Common myeloid progenitor, CD34-positive (primary cell): ENCODE results near the gene SMOC1.

Experiments
- CTCF ChIA-PET: fragments of 350-600 bp; sonication (Branson Sonifier 250); formaldehyde crosslinking; loops from one replicate; lab custom pipeline; 2021; ENCODE audit warnings: antibody characterized with exemption; lab: Charles Lee
- POLR2A ChIA-PET: fragments of 350-600 bp; sonication (Branson Sonifier 250); formaldehyde crosslinking; loops from one replicate; lab custom pipeline; 2021; ENCODE audit warnings: antibody characterized with exemption; lab: Charles Lee
- DNase-seq, 3 donors: peaks; one replicate each; pipeline versions ENCODE4 v3.0.0 to v3.0.0-alpha.2; 2013
- H3K27ac ChIP-seq, 2 experiments: 1 replicate in 1 of 2; 2 replicates in 1 of 2; pipeline ENCODE4 v1.7.0; 2013; ENCODE audit warnings: inconsistent platforms in 2 of 2, low read length in 2 of 2, mild to moderate bottlenecking in 2 of 2, low read depth in 1 of 2, moderate library complexity in 1 of 2; ENCODE audit not compliant: severe bottlenecking in 2 of 2, insufficient read depth in 1 of 2, poor library complexity in 1 of 2
- H3K27me3 ChIP-seq, 5 experiments: replicated peaks in 2 of 5; 1 replicate in 3 of 5; 2 replicates in 2 of 5; pipeline versions ENCODE4 v1.6.1 to v1.7.0; 2013; ENCODE audit warnings: low read length in 4 of 5, mild to moderate bottlenecking in 2 of 5, moderate library complexity in 2 of 5, inconsistent platforms in 1 of 5; ENCODE audit not compliant: insufficient read depth in 5 of 5, control insufficient read depth in 4 of 5
- H3K36me3 ChIP-seq, 4 experiments: 1 replicate in 2 of 4; 2 replicates in 2 of 4; pipeline versions ENCODE4 v1.6.1 to v1.7.0; 2013; ENCODE audit warnings: low read length in 3 of 4, control low read depth in 1 of 4, mild to moderate bottlenecking in 1 of 4; ENCODE audit not compliant: control insufficient read depth in 4 of 4, insufficient read depth in 4 of 4
- H3K4me1 ChIP-seq, 4 experiments: 1 replicate in 3 of 4; 2 replicates in 1 of 4; pipeline versions ENCODE4 v1.6.1 to v1.7.1; 2013; ENCODE audit warnings: low read length in 3 of 4, mild to moderate bottlenecking in 3 of 4, control low read depth in 1 of 4, inconsistent platforms in 1 of 4, moderate library complexity in 1 of 4; ENCODE audit not compliant: control insufficient read depth in 4 of 4, insufficient read depth in 4 of 4; ENCODE audit errors: control extremely low read depth in 1 of 4
- H3K4me3 ChIP-seq, 7 experiments: 1 replicate in 4 of 7; 2 replicates in 3 of 7; pipeline versions ENCODE4 v1.5.1 to v1.7.0; 2013; ENCODE audit warnings: mild to moderate bottlenecking in 7 of 7, low read length in 6 of 7, moderate library complexity in 6 of 7, inconsistent platforms in 2 of 7, low read depth in 2 of 7, control low read depth in 1 of 7; ENCODE audit not compliant: insufficient read depth in 4 of 7, control insufficient read depth in 1 of 7; ENCODE audit errors: extremely low read depth in 1 of 7
- H3K9me3 ChIP-seq, 5 experiments: 1 replicate in 4 of 5; 2 replicates in 1 of 5; pipeline versions ENCODE4 v1.6.1 to v1.7.1; 2013; ENCODE audit warnings: low read length in 4 of 5, mild to moderate bottlenecking in 2 of 5, inconsistent platforms in 1 of 5, low read depth in 1 of 5, moderate library complexity in 1 of 5; ENCODE audit not compliant: control insufficient read depth in 4 of 5, insufficient read depth in 2 of 5; ENCODE audit errors: control extremely low read depth in 1 of 5
- WGBS: methylation state at CpG from one replicate; pipeline ENCODE4 v1.1.5; 2013; ENCODE audit not compliant: insufficient coverage; 5-methylcytosine and 5-hydroxymethylcytosine counted together

The SMOC1 gene

DNA sequence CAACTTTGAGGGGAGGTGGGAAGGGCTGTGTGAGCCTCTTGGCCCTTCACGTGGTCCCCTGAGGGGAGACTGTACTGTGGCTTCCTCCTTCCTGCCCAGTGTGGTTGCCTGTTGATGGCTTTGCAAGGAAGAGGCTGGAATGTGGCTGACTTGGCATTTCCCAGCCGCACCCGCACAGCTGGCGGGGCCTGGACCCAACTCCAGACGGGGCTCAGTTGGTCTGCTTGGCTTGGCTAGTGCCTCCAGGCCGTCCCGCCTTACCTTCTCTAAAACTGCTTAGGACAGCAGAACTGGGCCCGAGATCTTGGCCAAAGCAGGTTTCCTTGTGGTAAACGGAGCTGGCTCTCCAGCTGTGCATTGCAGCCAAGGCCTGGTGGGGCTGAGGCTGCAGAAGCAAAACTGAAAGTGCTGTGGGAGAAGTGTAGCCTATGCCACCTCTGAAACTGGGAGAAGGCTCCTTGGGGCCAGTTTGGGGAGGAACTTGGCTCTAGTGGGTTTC is 139.5 kb downstream of the SMOC1 start:
- ChIA-PET CTCF (interaction anchor here (1.3 to 3.8 kb wide), 3 partner anchors 10 to 201 kb away, joined by 3 to 20 read pairs (median 8); no protein-coding TSS in a partner anchor), POLR2A (no interaction called here)
- no peak overlapping the region for H3K27ac ChIP-seq
- H3K4me1 ChIP-seq = peaks cover 0 to 46% (median 38%) of the 10 kb centered on the region in 4 experiments
- H3K9me3 ChIP-seq = no peaks in the 10 kb centered on the region
- no peaks in the 10 kb centered on the region for H3K27me3 ChIP-seq
- peak overlapping the region in 6 of 7 experiments; percentile 8 to 73 (median 44) for H3K4me3 ChIP-seq
- no peaks in the 10 kb centered on the region for H3K36me3 ChIP-seq
- 5% methylated on average over 9 of the region's 9 CpGs for WGBS
- peak; percentile 45 to 83 (median 77) for DNase-seq

DNA sequence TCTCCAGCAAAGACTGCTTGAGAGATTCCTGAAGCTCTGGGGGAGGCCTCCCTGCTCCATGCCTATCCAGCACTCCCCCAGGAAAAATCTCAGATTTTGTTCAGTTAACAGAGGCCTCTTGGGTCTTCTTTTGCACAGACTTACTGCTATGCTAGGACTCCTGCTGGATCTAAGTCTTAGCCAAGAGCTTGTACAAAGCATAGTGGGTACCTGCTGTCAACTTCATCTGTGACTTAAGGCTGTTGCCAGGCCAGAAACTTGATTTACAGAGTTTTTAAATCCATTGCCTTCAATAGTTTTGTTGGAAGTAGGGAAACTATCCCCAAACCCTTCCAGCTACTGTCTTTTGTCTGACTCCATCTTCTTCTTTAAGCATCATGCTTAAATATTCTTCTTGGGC is 140.5 kb downstream of the SMOC1 start:
- H3K27ac ChIP-seq = no peak overlapping the region
- no peaks in the 10 kb centered on the region for H3K36me3 ChIP-seq
- CTCF ChIA-PET = interaction anchor here (0.6 to 3.8 kb wide), 4 partner anchors 9 to 585 kb away, joined by 3 to 20 read pairs (median 6); no protein-coding TSS in a partner anchor

DNA sequence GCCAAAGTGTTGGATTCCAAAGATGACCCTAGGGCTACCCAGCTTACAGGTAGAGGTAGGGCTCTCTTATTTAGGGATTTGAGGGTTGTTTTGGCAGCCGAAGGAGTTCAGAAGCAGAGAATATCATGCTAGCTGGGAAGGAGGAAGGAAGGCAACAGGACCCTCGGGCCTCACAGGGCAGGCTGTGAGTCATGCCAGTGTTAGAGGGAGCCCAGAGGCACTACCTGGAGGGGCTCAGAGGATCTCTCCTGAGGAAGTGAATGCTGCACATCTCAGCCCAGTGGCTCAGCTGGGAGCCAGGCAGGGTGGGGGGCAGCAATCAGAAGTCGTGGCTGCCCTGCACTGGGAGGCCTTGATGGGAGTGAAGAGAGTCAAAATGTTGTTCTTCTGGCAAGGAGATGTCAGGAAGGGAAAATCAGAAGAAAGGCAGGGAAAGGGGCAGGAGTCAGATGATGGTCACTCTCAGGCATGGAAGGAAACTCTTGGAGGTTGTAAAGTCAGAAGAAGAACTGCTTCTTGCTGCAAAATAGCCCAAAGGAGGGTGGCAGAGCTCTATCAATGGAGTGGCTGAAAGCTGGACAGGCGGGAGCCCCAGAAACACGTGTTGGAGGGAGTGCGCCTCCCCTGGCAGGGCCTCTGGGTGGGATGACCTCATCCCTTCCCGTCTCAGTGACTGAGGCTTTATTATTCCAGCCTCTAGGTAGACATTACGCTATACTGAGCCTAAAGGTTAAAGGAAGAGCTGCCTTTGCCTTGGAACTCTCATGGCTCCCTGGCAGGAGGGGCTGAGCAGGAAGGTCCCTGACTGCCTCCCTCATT is 141.3 kb downstream of the SMOC1 start:
- no peaks in the 10 kb centered on the region for H3K36me3 ChIP-seq
- DNase-seq = peak; percentile 26 to 71 (median 59)
- peaks cover 0 to 3% (median 0%) of the 10 kb centered on the region in 5 experiments for H3K27me3 ChIP-seq
- no peak overlapping the region for H3K27ac ChIP-seq
- no peaks in the 10 kb centered on the region for H3K9me3 ChIP-seq
- ChIA-PET CTCF (interaction anchor here (0.6 to 3.8 kb wide), 4 partner anchors 8 to 766 kb away, joined by 3 to 20 read pairs (median 6); no protein-coding TSS in a partner anchor), POLR2A (interaction anchor here (0.6 to 0.7 kb wide), 2 partner anchors 68 to 103 kb away, joined by 3 to 4 read pairs; no protein-coding TSS in a partner anchor)
- peaks cover 0 to 46% (median 38%) of the 10 kb centered on the region in 4 experiments for H3K4me1 ChIP-seq
- 41% methylated on average over 8 of the region's 8 CpGs for WGBS
- H3K4me3 ChIP-seq = peak overlapping the region in 1 of 7 experiments; percentile 19

More for the DNA sequence above, 140.5 kb downstream of the SMOC1 start:
- Histone ChIP-seq H3K4me3 (peak overlapping the region in 2 of 7 experiments; percentile 47 to 73), H3K9me3 (no peaks in the 10 kb centered on the region), H3K4me1 (peaks cover 0 to 46% (median 38%) of the 10 kb centered on the region in 4 experiments), H3K27me3 (peaks cover 0 to 3% (median 0%) of the 10 kb centered on the region in 5 experiments)
- POLR2A ChIA-PET = no interaction called here
- DNase-seq = no peak

DNA sequence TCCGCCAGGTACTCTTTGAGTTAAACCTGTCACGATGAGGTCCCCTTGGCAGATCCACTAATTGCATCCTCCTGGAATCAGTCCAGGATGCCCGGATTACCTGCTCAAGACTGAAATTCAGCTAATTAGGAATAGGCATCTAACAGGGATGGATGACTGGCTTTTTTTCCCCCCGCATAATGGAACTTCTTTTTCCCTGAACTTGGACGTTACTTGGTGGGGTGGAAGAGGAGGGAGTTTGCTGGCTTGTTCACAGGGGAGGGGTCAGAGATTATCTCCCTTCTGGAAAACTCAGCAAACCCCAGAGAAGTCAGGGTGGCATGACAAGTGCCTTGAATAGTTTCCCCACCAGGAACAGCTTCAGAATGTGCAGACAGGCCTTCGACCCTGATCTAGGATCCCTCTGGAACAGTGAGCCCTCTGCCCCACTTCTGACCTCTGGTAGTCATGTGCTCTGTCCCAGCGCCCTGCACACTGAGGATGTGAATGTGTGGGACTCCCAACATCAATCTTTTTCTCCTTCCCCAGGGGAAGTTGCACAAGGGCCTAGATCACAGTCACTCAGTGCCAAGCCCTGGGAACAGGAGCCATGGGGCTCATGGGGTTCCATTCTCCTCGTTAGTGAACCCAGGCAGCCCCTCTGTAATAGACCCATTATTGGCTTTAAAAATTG is 142.5 kb downstream of the SMOC1 start:
- H3K9me3 ChIP-seq = no peaks in the 10 kb centered on the region
- POLR2A ChIA-PET = interaction anchor here (0.6 kb wide), 1 partner anchor 102 kb away, joined by 4 read pairs; no protein-coding TSS in a partner anchor
- no peak for DNase-seq
- WGBS = 96% methylated on average over 6 of the region's 8 CpGs
- H3K27ac ChIP-seq = no peak overlapping the region
- H3K36me3 ChIP-seq = no peaks in the 10 kb centered on the region
- H3K27me3 ChIP-seq = peaks cover 0 to 3% (median 0%) of the 10 kb centered on the region in 5 experiments
- CTCF ChIA-PET = interaction anchor here (1.3 kb wide), 1 partner anchor 12 kb away, joined by 3 read pairs; no protein-coding TSS in a partner anchor
- H3K4me3 ChIP-seq = no peak overlapping the region
- H3K4me1 ChIP-seq = peaks cover 0 to 46% (median 38%) of the 10 kb centered on the region in 4 experiments

DNA sequence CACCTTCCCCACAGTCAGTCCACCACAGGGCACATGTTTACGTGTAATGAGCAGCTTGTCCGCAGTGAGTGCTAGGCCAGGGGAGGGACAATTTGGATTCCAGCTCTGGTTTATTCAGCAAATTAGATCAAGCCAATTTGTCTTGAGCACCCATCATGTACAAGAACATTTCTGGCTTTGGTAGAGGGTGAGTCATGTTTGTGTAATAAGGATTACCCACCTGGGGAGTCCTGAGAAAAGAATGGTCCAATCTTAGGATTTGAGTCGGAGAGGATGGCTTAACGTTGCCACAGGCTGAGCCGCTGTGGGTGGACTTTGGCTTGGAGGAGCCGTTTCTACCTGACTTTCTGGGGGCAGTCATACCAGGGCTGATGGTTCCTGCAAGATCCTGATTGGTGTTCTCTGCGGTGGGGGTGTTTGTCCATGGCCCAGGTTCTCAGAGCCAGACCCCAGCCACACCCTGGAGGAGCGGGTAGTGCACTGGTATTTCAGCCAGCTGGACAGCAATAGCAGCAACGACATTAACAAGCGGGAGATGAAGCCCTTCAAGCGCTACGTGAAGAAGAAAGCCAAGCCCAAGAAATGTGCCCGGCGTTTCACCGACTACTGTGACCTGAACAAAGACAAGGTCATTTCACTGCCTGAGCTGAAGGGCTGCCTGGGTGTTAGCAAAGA is 143.7 kb downstream of the SMOC1 start:
- no peaks in the 10 kb centered on the region for H3K36me3 ChIP-seq
- no peak overlapping the region for H3K4me3 ChIP-seq
- no peaks in the 10 kb centered on the region for H3K9me3 ChIP-seq
- no peak overlapping the region for H3K27ac ChIP-seq
- DNase-seq = no peak
- ChIA-PET POLR2A (no interaction called here), CTCF (interaction anchor here (0.8 to 1.1 kb wide), 2 partner anchors 204 to 207 kb away, joined by 3 read pairs; no protein-coding TSS in a partner anchor)
- peaks cover 0 to 3% (median 0%) of the 10 kb centered on the region in 5 experiments for H3K27me3 ChIP-seq
- 98% methylated on average over 9 of the region's 15 CpGs for WGBS
- peaks cover 0 to 41% (median 36%) of the 10 kb centered on the region in 4 experiments for H3K4me1 ChIP-seq

DNA sequence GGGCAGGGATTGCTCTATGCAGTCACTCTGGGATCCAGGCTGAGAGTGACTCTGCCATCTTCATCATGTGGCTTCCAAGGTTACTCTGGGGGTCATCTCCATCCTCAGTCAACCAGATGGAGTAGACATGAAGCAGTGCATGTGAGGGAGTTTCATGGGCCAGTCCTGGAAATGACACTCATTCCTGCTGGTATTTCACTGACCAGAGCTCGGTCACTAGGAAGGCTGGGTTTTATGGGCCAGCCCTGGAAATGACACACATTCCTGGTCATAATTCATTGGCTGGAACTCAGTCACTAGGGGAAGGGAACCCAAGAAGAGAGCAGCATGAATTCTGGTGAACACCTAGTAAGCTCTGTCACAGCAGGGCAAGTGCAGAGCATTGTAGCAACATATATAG is 144.7 kb downstream of the SMOC1 start:
- DNase-seq = no peak
- CTCF ChIA-PET = interaction anchor here (0.8 to 1.1 kb wide), 2 partner anchors 205 to 208 kb away, joined by 3 read pairs; no protein-coding TSS in a partner anchor

More for the DNA sequence above, 144.7 kb downstream of the SMOC1 start:
- Histone ChIP-seq H3K36me3 (no peaks in the 10 kb centered on the region), H3K9me3 (no peaks in the 10 kb centered on the region), H3K27ac (no peak overlapping the region), H3K4me1 (peaks cover 0 to 32% (median 27%) of the 10 kb centered on the region in 4 experiments), H3K4me3 (no peak overlapping the region), H3K27me3 (peaks cover 0 to 5% (median 0%) of the 10 kb centered on the region in 5 experiments)
- POLR2A ChIA-PET = no interaction called here
- 33% methylated on average over 1 of the region's 1 CpG for WGBS
